GM19467 (cell line): ENCODE data around the gene TIMM10.
A peak's percentile ranks its signal among the peaks of the same experiment; 100 is the strongest.

ENCODE experiments used
- ATAC-seq: cut with Tn5 transposase; IDR thresholded peaks from one replicate; pipeline ENCODE4 v1.9.1; 2021; ENCODE audit warnings: mild to moderate bottlenecking, moderate library complexity; ENCODE audit not compliant: unreplicated experiment

TIMM10 gene, protein sequence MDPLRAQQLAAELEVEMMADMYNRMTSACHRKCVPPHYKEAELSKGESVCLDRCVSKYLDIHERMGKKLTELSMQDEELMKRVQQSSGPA

DNA sequence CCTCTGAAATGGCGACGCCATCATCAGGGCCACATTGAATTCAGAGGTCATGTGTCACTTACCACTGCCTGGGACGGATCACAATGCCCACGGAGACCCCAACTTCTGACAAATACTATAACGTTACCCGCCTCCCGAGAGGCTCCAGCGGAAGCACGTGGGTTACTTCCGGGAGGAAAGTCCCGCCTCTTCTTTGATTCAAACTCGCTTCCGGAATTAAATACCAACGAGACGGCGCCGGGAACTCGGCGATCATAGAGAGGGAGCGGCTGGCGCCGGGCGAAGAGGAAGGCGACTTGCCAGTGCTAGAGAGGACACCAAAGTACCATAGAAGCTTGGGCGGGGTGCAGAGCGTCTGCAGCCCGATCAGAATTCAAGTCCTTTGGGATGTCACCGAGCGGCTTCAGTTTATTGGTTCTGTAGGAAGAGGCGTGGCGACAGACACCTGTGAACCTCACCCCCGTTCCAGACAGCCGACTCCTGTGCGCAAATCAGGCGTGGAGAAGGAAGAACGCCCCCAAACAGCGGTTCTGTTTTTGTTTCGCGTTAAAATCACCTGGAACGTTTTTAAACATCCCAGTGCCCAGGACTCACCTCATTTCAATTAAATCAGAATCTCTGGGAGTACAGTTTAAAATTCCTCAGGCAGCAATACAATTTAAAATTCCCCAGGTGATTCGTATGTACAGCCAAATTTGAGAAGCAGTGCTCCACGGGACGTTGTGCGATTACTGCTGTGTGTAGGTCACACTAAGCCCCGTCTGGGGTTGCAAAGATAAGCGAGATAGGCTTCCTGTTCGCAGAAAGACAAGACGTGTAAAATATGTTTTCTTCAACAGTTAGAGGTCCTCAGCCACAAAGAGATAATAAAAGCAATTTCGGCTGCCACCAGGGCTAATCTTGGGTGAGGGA lies at the start of gene TIMM10:
TIMM10 (minus strand) TSS at position 159 of the 912 bp plus-strand sequence. CDS start 565 bp downstream, outside the sequence.
- peak; percentile 98 for ATAC-seq

GRCh38 chr11:57574061-57574460 lies 43.5 kb upstream of the TIMM10 start:
- ATAC-seq, result no peak

DNA sequence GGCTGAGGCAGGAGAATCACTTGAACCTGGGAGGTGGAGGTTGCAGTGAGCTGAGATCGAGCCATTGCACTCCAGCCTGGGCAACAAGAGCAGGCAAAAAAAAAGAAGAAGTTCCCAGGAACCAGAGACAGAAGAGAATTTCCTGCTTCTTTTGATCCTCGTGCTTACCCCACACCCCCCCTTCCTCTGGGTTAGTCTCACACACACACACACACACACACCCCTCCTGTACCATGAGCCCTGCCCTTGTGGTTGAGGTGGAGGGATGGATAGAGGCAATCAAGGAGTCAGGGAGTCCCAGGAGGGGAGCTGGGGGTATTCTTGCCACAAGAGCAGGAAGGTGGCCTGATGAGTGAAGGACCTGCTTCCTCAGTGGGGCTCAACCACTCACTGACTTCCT lies 41.1 kb upstream of the TIMM10 start:
- no peak for ATAC-seq

- ATAC-seq, result peak; percentile 9
These were observed 37.8 kb upstream of the TIMM10 start for GRCh38 chr11:57568330-57568766.

GRCh38 chr11:57567515-57568329 lies 37.2 kb upstream of the TIMM10 start, which contains the start of gene UBE2L6:
TSS of gene UBE2L6 (minus strand) at chr11:57567672. CDS start at chr11:57567611, 61 bp downstream.
- ATAC-seq, result peak; percentile 65

- ATAC-seq, result no peak
These were observed 36.5 kb upstream of the TIMM10 start for GRCh38 chr11:57566905-57567514.

DNA sequence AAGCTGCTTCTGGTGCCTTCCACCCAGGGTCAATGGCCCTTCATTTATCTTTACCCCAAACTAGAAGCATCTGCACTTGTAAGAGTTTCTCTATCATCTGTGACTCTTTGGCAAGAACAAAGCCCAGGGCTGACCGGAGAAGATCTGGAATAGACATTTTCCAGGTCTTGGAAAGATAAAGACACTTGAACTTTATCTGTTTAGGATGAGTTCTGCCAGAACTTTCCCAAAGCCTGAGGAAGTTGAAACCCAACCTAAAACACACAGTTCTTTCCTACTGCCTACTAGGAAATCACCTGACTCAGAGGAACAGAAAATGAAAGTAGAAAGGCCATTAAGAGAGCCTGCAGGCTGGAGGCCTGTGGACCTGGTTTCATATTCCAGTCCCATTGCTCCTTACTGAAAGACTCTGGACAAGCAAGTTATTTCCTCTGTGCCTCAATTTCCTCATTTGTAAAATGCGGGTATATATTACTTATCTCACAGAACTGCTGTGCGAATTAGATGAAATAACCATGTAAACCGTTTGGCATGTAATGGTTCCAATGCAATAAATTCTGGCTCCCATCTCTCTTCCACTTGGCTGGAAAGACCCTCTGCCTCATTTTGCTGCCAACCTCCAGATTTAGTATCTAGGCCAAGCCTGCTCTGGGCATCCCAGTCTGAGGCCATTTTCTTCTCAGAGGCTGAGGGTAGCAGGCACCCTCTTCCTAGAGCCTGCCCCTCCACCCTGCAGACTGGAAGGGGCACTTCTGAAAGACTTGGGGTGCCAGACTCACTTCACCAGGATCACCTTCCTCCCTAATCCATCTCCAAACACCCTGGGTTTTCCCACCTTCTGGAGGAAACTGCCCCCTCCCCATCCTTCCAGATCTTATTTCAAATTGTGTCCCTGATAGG lies 35.7 kb upstream of the TIMM10 start:
- ATAC-seq, result peak; percentile 59

- ATAC-seq, result no peak
These were observed 32.0 kb upstream of the TIMM10 start for GRCh38 chr11:57562596-57562995.

GRCh38 chr11:57560146-57560545 lies 29.6 kb upstream of the TIMM10 start:
- ATAC-seq, result no peak

DNA sequence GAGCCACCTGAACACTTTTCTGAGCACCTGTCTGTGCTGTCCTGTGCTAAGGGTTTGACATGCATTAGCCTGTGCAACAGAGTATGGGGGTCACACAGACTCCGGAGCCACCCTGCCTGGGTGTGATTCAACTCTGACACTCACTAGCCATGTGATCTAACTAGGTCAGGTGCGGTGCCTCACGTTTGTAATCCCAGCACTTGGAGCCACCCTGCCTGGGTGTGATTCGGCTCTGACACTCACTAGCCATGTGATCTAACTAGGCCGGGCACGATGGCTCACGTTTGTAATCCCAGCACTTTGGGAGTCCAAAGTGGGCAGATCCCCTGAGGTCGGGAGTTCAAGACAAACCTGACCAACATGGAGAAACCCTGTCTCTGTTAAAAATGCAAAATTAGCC lies 25.5 kb upstream of the TIMM10 start:
- ATAC-seq, result no peak

DNA sequence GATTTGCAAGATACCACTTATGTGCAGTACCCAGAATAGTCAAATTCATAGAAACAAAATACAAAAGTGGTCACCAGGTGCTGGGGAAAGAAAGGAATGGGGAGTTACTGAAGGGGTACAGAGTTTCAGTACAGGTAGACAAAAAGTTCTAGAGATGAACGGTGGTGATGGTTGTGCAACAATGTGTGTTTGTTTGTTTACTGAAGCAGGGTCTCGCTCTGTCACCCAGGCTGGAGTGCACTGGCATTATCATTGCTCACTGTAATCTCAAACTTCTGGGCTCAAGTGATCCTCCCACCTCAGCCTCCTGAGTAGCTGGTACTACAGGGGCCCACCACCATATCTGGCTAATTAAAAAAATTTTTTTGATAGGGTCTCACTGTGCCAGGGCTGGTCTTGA lies 24.8 kb upstream of the TIMM10 start:
- no peak for ATAC-seq

- ATAC-seq, result no peak
These were observed 21.9 kb upstream of the TIMM10 start for GRCh38 chr11:57552479-57552878.

DNA sequence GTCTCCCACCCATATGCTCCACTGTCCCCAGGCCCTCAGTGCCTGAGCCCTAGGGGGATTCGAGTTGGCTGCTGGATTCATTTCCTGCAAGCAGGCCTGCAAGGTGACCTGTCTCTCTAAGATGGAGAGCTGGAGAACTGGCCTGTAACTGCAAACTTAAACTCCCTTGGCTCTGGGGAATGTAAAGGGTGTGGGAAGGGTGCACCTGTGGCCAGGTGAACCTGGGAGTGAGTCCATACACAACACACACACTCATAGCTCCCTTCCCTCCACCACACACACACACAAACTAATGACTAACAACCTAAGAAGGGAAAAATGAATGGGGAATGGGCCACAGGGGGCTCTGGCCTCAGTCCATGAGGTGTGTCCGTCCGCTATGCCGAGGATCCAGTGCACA lies 21.4 kb upstream of the TIMM10 start:
- ATAC-seq, result no peak

GRCh38 chr11:57549983-57550382 lies 19.4 kb upstream of the TIMM10 start:
- no peak for ATAC-seq

DNA sequence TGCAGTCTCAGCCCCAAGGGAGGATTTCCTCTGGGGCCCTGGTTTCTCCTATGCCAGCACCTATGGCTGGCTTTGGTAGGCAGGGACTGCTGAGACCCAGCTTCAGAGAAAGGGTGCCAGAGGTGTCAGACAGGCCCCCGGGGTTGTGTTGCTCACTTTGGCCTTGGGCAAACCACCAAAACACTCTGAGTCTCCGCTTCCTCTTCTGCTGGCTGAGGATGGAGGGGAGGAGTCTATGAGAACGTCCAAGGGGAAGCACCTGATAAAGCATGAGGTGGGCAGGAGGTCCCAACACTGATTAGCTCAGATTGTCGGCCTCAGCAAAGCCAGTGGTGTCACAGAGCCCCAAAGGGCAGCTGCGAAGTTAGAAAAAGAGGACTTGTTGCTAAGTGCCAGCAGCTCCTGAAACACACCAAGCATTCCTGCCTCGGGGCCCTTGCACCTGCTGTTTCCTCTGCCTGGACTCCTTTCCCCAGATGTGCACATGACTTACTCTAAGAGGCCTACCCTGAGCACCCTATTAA lies 17.4 kb upstream of the TIMM10 start:
- peak; percentile 94 for ATAC-seq

GRCh38 chr11:57546869-57547475 lies 16.4 kb upstream of the TIMM10 start:
- no peak for ATAC-seq

DNA sequence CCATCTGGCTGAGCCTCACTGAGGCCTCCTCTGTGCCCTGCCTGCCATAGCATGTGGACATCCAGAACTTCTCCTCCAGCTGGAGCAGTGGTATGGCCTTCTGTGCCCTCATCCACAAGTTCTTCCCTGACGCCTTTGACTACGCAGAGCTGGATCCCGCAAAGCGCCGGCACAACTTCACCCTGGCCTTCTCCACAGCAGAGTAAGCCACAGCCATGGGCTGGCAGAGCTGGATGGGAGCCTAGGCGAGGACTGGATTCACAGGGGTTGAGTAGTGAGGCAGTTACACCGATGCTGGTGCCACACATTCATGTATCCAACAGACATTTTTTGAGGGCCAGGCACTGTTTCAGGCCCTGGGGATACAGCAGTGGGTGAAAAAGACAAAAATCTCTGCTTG lies 15.9 kb upstream of the TIMM10 start:
- ATAC-seq, result no peak

DNA sequence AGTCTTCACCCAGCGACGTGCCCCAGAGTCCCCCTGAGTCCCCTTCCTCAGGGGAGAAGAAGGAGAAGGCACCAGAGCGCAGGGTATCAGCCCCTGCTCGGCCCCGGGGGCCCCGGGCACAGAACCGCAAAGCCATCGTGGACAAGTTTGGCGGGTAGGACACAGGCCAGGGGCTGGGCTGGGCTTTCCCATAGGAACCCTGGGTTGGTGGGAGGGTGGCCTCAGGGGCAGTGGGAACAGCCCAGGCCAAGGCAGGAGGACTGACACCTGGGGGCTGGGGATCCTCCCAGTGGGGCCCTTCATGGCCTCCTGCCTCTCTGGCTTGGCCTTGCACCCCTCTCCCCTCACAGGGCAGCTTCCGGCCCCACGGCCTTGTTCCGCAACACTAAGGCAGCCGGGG lies 15.3 kb upstream of the TIMM10 start:
- no peak for ATAC-seq

- ATAC-seq, result no peak
These were observed 14.0 kb upstream of the TIMM10 start for GRCh38 chr11:57544566-57544965.
